Smooth muscle cell (in vitro differentiated cells): ENCODE results near the gene RPL38. TPM values are rescaled to one million over a fixed set of nuclear protein-coding genes. Genes with fewer than 3 reads are reported as not detected.

Experiments
- DNase-seq: peaks from one replicate; lab custom pipeline; 2025; ENCODE audit not compliant: unreplicated experiment; lab: John Stamatoyannopoulos, UW
- H2AFZ ChIP-seq: fragments of 200-600 bp; sonication (generic); 2 replicates; pipeline ENCODE4 v1.6.0; 2016; ENCODE audit warnings: antibody characterized with exemption, low read depth, mild to moderate bottlenecking
- H3F3A ChIP-seq: fragments of 200-600 bp; sonication (generic); 2 replicates; pipeline ENCODE4 v1.6.0; 2017; ENCODE audit warnings: antibody characterized with exemption, low read depth
- H3K27ac ChIP-seq: fragments of 200-600 bp; sonication (generic); 2 replicates; pipeline ENCODE4 v1.5.1; 2016; ENCODE audit warnings: low read depth, mild to moderate bottlenecking
- H3K27me3 ChIP-seq: fragments of 200-600 bp; sonication (generic); 2 replicates; pipeline ENCODE4 v1.6.1; 2016; ENCODE audit warnings: low read depth, mild to moderate bottlenecking
- H3K36me3 ChIP-seq: fragments of 200-600 bp; sonication (generic); 2 replicates; pipeline ENCODE4 v1.5.1; 2016; ENCODE audit warnings: low read depth
- H3K4me1 ChIP-seq: fragments of 200-600 bp; sonication (generic); 2 replicates; pipeline ENCODE4 v1.5.1; 2016; ENCODE audit warnings: low read depth
- H3K4me2 ChIP-seq: fragments of 200-600 bp; sonication (generic); 2 replicates; pipeline ENCODE4 v1.6.0; 2016; ENCODE audit warnings: mild to moderate bottlenecking
- H3K4me3 ChIP-seq: fragments of 200-600 bp; sonication (generic); 2 replicates; pipeline ENCODE4 v1.5.1; 2016; ENCODE audit warnings: mild to moderate bottlenecking
- H3K79me2 ChIP-seq: fragments of 200-600 bp; sonication (generic); 2 replicates; pipeline ENCODE4 v1.6.0; 2016; ENCODE audit warnings: low read depth, mild to moderate bottlenecking
- H3K9ac ChIP-seq: fragments of 200-600 bp; sonication (generic); 2 replicates; pipeline ENCODE4 v1.6.0; 2016; ENCODE audit warnings: low read depth
- H3K9me3 ChIP-seq: fragments of 200-600 bp; sonication (generic); replicated peaks from 2 replicates; pipeline ENCODE4 v1.5.1; 2016; ENCODE audit warnings: low read depth
- H4K20me1 ChIP-seq: fragments of 200-600 bp; sonication (generic); 2 replicates; pipeline ENCODE4 v1.6.0; 2016; ENCODE audit warnings: low read depth
- WGBS: methylation state at CpG from one replicate; pipeline ENCODE4 v1.1.7; 2016; ENCODE audit warnings: low lambda C conversion rate; 5-methylcytosine and 5-hydroxymethylcytosine counted together
- polyA plus RNA-seq: library from polyadenylated mRNA; unstranded; fragments of >200 nt; fragmentation: Nextera tagmentation; extraction: Ambion mirVana; gene quantifications from 2 replicates; pipeline ENCODE4 v1.2.1, GENCODE V29; 2016
- total RNA-seq: library from RNA; depleted of rRNA; stranded (reverse); fragments of >200 nt; gene quantifications from 2 replicates; pipeline ENCODE4 v1.2.3, GENCODE V29; 2014
- TF ChIP-seq, protein P1 (sequence below): fragments of 200-600 bp; sonication (generic); IDR thresholded peaks from 2 replicates; pipeline ENCODE4 v1.5.1; 2017; ENCODE audit warnings: borderline replicate concordance, mild to moderate bottlenecking, antibody characterized with exemption; ENCODE audit not compliant: insufficient read depth, poor library complexity, severe bottlenecking

Gene RPL38
- total and polyA plus RNA-seq, 2 experiments from 2014 or later: 449 to 889 TPM

DNA sequence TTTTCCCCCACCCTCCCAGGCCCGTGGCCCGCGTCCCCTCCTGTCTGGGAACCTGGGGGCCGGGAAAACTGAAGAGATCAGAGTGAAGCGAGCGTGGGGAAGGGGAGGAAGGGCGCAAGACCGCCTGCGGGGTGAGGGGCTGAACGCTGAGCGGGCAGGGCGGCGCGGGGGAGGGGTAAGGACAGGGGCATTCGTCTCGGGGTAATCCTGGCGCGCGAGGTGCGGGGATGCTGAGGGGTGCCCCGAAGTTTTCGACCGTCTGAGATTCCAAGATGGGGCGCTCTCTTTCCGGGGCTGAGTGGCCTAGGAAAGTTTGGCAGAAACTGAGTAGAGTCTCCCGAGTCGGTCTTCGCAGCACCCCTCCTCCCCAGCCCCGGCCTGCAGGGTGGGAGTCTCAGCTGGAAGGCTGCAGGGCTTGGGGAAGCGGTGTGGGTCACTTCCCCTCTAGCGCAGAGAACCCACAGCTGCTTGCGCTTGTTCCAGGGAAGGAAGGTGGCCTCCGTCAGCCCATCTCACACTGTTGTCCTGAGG is 10.4 kb downstream of the RPL38 start:
- Histone ChIP-seq H3K27ac (no peak overlapping the region), H3F3A (peaks cover 26% of the 10 kb centered on the region), H3K9me3 (no peaks in the 10 kb centered on the region), H3K36me3 (no peaks in the 10 kb centered on the region), H4K20me1 (peaks cover 37% of the 10 kb centered on the region), H2AFZ (no peak overlapping the region), H3K27me3 (no peaks in the 10 kb centered on the region), H3K4me2 (peak overlapping the region; percentile 96), H3K79me2 (no peaks in the 10 kb centered on the region), H3K4me3 (peak overlapping the region; percentile 67), H3K4me1 (peaks cover 27% of the 10 kb centered on the region), H3K9ac (no peak overlapping the region)
- TF ChIP-seq, protein P1, sequence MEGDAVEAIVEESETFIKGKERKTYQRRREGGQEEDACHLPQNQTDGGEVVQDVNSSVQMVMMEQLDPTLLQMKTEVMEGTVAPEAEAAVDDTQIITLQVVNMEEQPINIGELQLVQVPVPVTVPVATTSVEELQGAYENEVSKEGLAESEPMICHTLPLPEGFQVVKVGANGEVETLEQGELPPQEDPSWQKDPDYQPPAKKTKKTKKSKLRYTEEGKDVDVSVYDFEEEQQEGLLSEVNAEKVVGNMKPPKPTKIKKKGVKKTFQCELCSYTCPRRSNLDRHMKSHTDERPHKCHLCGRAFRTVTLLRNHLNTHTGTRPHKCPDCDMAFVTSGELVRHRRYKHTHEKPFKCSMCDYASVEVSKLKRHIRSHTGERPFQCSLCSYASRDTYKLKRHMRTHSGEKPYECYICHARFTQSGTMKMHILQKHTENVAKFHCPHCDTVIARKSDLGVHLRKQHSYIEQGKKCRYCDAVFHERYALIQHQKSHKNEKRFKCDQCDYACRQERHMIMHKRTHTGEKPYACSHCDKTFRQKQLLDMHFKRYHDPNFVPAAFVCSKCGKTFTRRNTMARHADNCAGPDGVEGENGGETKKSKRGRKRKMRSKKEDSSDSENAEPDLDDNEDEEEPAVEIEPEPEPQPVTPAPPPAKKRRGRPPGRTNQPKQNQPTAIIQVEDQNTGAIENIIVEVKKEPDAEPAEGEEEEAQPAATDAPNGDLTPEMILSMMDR: no peak
- 25% methylated on average over 10 of the region's 33 CpGs for WGBS
- DNase-seq: no peak

DNA sequence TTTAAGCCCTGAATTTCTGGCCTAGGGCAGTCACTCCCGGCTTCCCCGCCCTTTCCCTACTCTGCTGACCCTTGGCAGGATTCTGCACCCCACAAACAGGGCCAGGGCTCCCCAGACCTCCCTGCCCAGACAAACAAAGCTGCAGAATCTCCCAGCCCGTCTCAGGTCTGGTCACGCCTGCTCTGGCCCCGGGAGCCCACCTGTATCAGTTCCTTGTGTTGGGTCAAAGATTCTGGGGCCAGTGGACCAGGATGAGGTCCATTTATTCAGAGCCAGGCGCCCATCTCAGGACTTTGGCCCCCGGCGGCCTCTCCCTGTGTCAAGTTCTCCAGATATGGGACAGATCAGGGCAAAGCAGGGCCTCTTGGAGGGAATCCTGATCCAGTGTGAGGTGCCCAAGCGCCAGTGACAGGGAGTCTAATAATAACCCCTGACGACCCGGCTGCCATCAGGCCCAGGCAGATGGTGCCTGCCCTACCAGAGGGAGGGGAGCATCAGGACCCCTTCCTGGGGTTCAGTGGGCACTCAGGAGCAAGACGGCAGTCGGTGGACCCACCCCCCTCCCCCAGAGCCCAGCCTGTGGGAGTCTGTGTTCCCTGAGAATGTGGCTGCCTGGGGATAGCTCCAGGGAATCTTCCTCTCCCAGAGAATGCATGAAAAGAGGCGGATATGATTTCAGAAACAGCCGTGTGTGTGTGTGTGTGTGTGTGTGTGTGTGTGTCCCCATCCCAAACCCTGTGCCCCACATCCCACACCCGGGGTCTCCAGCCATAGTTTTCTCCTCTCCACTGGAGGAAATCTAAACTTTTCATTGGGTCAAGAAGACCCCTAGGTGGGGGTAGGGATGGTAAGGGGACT is 11.2 kb downstream of the RPL38 start:
- Histone ChIP-seq H3K9ac (no peak overlapping the region), H3F3A (peaks cover 26% of the 10 kb centered on the region), H3K36me3 (no peaks in the 10 kb centered on the region), H2AFZ (no peak overlapping the region), H3K9me3 (no peaks in the 10 kb centered on the region), H3K27ac (no peak overlapping the region), H3K27me3 (no peaks in the 10 kb centered on the region), H3K4me3 (no peak overlapping the region), H3K79me2 (no peaks in the 10 kb centered on the region), H3K4me1 (peaks cover 27% of the 10 kb centered on the region), H4K20me1 (peaks cover 29% of the 10 kb centered on the region), H3K4me2 (no peak overlapping the region)
- TF ChIP-seq, protein P1: no peak
- DNase-seq: no peak
- 83% methylated on average over 16 of the region's 16 CpGs for WGBS

DNA sequence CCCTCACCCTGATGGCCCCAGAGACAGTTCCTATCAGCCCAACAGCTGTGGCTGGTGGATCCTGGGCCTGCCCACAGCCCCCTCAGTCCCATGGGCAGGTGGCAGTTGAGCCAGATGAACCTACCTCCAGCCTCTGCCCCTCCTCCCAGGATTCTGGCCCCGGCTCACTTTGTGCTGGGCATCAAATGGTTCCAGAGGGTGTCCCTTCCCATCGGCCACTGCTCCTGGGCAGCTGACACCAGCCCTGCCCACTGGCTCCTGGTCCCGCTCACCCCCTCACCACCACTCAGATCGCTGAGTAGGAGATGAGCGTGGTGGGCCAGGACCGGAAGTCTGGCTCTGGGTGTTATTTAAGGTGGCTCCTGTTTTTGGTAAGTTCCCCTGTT is 11.9 kb downstream of the RPL38 start:
- H4K20me1 ChIP-seq: peaks cover 23% of the 10 kb centered on the region
- H3K27ac ChIP-seq: no peak overlapping the region
- no peak overlapping the region for H3K4me3 ChIP-seq
- no peaks in the 10 kb centered on the region for H3K9me3 ChIP-seq
- H3K4me2 ChIP-seq: no peak overlapping the region
- no peak for DNase-seq
- H3K27me3 ChIP-seq: no peaks in the 10 kb centered on the region
- WGBS: 94% methylated on average over 6 of the region's 6 CpGs
- peaks cover 21% of the 10 kb centered on the region for H3F3A ChIP-seq
- no peaks in the 10 kb centered on the region for H3K79me2 ChIP-seq
- TF ChIP-seq, protein P1: no peak
- no peaks in the 10 kb centered on the region for H3K36me3 ChIP-seq
- H3K9ac ChIP-seq: no peak overlapping the region
- H3K4me1 ChIP-seq: peaks cover 27% of the 10 kb centered on the region
- H2AFZ ChIP-seq: no peak overlapping the region
